HG03432 (cell line): ENCODE measurements around the gene CBX5.
"Not testable (repeated sequence)": the region's sequence is repeated elsewhere in the genome, so short reads cannot be mapped to it uniquely, and the experiment has no call there.

Source experiments
- ATAC-seq: cut with Tn5 transposase; IDR thresholded peaks from one replicate; pipeline ENCODE4 v1.9.1; 2021; ENCODE audit warnings: mild to moderate bottlenecking, moderate library complexity; ENCODE audit not compliant: unreplicated experiment

The CBX5 gene

GRCh38 chr12:54227927-54228326 lies 52.0 kb downstream of the CBX5 start:
- not testable (repeated sequence) for ATAC-seq

DNA sequence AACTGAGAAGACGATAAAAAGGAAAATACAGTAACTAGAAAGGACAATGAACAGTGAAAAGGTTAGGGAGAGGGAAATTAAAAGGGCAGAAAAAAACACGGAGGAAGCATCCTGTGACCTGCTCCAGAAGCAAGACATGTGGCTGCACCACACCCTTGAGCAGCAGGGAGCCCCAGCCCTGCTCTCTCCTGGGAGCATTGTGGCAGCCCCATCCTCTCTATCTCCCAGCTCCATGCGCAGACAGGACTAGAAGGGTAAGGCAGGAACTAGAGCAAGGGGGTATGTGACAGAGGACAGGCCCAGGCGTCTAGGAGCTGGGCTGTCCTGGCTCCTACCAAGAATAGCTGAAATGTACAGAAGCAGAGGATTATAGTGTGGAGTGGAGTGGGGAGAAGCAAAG lies 52.5 kb downstream of the CBX5 start:
- no peak for ATAC-seq

- no peak for ATAC-seq
These were observed 54.3 kb downstream of the CBX5 start for GRCh38 chr12:54225666-54226065.

DNA sequence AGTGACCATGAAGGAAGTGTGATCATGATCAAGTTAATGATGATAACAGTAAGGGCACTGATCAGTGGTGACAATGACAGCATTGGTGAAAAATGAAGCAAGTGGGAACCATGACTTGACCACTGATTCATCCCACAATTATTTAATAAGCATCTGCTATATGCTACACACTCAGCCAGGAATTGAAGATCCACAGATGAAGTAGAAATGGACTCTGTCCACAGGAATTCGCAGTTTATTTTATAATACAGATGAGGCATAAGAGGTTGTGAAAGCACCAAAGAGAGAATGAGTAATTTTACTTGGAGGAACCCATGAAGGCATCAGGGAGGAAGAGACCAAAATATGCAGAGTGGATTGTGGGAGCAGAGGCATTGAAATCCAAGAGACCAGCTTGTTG lies 57.3 kb downstream of the CBX5 start:
- ATAC-seq: no peak

DNA sequence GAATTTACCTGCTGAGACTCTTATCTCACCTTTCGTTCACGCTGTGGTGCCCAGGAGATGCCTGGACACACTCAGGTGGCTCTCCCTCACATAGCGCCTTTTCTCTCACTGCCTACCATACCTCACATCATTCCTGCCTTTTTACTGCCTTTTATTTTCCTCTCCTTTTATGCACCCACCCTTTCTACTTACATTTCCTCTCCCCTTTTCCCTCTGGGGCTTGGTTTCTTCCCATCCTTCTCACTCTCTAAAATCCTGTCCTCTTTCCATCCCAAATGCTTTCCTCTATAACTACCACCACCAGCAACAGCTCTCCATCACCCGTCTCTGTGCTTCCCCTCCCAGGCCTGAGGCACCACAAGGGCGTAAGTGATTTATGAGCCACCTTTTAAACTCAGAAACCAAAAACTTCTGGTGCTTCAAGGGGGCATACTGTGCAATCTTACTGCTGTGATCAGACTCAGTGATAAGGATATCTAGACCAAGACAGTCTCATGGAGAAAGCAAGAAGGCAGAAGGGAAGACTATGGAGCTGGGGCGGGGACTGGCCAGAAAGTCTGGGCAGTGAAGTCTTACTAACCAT lies 58.4 kb downstream of the CBX5 start:
- no peak for ATAC-seq

- no peak for ATAC-seq
These were observed 59.4 kb downstream of the CBX5 start for GRCh38 chr12:54220567-54220966.

GRCh38 chr12:54220092-54220557 lies 59.8 kb downstream of the CBX5 start:
- ATAC-seq: peak; percentile 41

DNA sequence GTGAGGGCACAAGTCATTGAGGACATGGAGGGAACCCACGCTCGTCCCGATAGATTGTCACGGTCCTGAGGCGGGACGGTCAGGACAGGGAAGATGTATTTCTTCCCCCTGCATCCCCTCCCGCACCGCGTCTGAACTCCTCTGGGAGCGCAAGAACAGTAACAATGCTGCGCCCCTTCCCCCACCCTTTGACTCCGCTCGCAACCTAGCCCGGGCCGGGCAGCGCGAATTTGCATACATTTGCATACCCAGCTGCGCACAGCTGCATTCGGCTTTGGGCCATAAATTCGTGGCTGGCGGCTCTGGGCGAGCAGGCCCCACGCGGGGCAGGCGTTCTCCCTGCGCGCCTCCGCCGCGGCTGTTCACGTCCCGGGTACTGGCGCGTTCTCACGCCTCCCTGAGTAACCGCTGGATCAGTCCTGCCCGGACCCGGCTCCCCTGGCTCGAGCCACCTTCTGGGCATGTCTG lies 62.1 kb downstream of the CBX5 start:
- peak; percentile 37 for ATAC-seq

GRCh38 chr12:54216797-54217661 lies 62.9 kb downstream of the CBX5 start:
- peak; percentile 31 for ATAC-seq

DNA sequence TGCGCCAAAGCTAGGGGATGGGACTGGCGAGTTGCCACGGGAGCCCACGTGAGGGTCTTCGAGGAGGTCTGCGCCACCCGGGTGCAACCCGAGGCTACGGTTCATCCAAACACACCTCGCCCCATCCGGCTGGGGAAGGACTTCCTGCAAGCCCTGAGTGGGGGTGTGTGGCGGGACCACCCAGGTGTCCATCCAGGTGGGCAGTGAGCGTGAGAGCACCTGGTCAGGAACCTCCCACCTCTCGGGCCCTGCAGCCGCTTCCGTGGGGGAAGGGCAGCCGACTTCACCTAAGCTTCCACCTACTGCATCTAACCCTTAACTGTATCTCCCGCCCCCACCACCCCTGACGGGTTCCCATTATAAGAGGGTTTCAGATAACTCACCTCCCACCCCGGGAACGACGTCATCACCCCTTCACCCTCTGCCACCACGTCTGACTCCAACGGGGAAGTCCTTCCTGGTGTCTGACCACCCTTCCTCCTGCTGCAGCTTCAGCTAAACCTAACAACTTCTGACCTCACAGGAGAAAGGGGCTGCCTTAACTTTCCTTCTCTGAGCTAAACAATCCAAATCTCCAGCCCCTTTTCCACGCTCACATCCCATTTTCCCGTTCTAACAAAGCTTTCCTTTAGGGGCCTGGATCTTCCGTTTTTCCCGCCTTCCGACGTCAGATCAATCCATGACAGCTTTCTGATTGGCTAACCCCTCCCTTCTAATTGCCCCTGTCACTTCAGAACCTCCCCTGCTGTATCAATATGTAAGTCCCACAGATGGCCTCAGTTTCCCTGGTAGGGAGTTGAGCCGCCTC lies 63.7 kb downstream of the CBX5 start:
- no peak for ATAC-seq

DNA sequence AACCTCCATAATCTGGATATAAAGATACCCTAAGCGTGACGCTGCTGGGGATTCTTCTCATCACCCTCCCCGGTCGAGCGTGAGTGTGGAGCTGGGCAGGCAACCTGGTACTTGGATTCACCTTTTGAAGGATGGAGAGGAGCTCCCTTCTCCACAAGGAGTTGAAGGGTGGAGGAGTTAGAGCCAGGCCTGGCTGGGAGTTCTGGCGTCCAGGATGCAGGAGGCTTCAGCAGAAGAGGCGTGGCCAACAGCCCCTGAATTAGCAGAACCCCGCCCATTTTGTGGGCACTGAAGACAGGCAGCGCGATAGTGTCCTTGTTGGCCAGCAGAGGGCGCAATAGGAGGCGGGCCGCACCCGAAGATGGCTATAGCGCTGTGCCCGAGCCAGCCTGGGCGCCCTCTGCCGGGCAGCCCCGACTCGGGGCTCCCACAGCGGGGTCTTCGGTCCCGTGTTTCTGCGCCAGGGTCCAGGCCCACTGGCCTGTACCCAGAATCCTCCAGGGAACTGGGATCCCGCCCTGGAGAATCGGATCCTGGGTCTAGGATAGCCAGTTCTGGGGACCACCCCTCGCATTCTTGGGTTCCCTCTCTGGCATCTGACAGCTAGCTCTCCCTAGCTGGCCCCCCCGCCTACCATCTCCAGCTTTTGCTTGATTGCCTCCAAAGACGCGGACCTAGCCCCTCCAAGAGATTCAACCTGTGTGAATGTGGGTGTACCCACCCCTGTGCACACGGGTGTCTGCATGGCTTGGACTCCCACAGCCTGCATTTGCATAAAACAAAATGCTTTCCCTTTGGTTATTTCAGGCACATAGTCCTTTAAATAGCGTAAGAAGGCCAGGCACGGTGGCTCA lies 65.1 kb downstream of the CBX5 start:
- peak; percentile 82 for ATAC-seq

DNA sequence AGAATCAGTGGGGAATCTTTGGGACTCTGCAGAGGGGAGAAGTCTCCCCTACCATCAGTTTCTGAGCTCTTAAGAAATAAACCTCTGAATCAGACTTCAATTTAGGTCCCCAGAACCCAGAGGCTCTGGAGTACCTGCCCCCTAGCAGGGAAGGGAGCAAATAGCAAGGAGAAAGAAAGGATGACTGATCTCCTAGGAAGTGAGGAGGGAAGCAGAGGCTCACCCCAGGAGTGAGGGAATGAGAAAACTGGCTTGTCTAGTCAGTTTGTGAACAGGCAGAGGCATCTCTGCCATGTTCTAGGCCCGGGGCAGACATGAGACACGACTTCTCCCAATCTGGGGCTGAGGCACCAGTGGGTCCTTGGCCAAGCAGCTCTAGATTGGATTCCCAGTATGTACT lies 66.8 kb downstream of the CBX5 start:
- no peak for ATAC-seq

DNA sequence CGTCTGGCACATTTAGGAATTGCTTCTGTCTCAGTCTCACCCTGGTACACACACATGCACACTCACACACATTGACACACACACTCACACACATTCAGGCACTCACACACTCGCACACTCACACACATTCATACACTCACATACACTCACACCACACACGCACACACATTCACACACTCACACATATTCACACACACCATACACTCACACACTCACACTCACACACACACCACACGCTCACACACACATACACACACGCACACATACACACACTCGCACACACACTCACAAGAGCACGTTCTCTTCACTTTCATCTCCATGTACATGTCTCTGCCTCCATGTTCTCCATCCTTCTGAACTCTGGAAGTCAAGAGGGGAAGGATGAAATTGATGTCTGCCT lies 68.0 kb downstream of the CBX5 start:
- no peak for ATAC-seq

DNA sequence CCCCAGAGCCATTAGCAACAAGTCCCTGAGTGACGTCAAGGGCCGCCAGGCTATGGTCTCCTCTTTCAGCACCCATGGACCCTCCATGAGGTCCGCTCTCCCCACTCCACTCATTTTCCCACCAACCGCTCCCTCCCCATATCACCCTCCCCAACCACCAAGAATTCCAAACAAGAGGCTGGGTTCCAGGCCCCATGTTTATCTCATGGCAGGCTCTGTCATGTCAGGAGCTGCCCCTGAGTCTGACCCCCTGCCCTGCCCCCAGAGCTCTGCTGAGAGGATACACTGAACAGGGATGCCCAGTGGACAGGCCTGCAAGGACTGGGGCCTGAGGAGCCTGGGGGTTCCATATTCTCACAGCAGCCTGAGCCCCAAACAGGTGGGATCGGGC lies 69.5 kb downstream of the CBX5 start:
- ATAC-seq: no peak

DNA sequence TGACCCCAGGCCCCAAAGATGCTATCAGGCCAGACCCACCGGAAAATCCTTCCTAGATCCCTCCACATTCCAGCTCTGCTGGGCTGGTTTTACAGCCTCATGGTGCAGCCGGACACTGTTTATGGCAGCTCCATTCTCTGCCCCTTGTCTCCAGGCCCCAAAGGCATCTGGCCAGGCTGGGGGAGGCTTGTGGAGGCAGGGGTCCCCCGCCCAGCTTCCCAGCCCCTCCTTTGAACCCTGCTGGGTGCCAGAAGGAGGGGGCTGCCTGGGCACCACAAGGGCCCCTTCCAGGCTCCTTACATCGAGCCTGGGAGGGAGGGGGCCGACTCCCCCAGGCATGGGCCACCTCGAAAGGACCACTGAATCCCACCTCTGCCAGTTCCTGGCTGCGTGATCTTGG lies 71.3 kb downstream of the CBX5 start:
- no peak for ATAC-seq

DNA sequence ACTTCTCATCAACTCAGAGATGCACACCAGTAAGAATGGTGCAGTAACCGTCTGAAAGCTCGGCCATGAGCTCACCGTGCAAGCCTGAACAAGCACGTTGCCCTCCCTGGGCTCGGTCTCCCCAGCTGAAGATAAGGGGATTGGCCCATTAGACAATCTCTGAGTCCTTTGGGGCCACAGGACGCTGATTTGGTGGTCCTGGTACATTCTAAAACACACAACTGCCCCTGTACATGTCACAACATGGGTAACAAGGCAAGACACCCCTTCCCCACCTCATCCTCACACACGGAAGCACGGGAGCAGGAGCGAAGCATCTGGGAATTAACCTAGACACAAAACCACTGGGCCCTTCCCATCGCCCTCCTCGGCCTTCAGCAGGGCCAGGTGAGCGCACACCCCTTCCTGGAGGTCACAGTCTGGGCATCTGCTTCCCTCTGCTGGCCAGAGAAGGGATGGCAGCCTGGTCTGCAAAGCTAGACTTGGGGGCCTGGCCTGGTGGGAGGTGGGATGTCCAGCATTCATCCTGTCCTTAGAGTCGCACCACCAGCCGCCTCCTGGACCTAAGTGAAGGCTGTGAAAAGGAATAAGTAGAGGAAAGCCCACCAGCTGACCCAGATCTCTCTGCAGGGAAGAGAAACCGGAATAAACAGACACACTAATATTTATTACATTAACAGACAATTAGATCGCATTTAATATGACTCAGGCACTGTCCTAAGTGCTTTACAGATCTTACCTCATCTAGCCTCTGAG lies 72.2 kb downstream of the CBX5 start:
- ATAC-seq: peak; percentile 67

GRCh38 chr12:54206791-54207190 lies 73.1 kb downstream of the CBX5 start:
- no peak for ATAC-seq

- ATAC-seq: no peak
These were observed 75.6 kb downstream of the CBX5 start for GRCh38 chr12:54204316-54204715.

DNA sequence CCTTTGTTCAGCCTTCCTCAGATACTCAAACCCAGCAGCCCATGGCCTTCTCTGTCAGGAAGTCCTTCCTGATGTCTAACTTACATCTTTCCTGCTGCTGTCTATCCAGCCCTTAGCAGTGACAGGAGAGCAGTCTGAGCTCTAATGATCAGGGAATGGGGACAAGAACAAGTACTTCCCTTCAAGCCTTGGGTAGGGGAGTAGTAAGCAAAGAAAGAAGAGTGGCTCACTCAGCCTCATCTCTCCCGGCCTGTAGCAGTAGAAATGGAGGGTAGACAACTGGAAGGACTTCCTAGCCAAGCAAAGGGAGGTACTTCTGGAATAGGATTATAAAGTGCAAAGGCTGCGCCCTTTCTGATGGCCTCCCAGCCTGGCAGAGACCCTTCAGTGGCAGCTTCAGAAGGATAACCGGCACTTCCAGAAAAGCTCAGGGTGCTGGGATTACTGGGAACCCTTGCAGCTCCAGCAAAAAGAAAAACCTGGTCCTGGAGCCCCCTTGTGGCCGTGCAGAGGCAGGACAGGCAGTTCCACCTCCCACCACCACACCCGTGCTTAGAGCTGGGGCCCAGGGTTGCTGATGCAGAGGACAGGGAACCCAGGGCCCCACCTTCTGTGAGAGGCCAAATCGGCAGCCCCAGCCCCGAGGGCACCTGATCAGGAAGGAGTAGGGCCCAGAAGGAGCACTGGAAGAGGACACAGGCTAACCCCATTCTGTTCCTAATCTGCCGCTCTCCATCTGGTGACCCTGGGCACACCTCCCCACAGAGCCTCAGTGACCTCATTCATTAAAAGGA lies 78.7 kb downstream of the CBX5 start:
- no peak for ATAC-seq
